HL-60 (cell line): ENCODE measurements around the gene IKZF3.

Experiments
- GABPA ChIP-seq: IDR thresholded peaks from 2 replicates; pipeline ENCODE4 v1.6.1; 2012; ENCODE audit warnings: low read depth
- POLR2AphosphoS5 ChIP-seq: IDR thresholded peaks from 2 replicates; pipeline ENCODE4 v1.6.1; 2012; ENCODE audit warnings: low read depth
- REST ChIP-seq: IDR thresholded peaks from 2 replicates; pipeline ENCODE4 v1.6.1; 2012; ENCODE audit warnings: low read depth; ENCODE audit not compliant: insufficient replicate concordance
- SPI1 ChIP-seq: IDR thresholded peaks from 2 replicates; pipeline ENCODE4 v1.6.1; 2012; ENCODE audit warnings: low read depth, mild to moderate bottlenecking, borderline replicate concordance
- TF ChIP-seq, protein P1 (sequence below): IDR thresholded peaks from one replicate; pipeline ENCODE4 v1.5.1; 2011; ENCODE audit warnings: low read length, control low read depth, inconsistent platforms; ENCODE audit not compliant: insufficient read depth

- TF ChIP-seq, protein P1, sequence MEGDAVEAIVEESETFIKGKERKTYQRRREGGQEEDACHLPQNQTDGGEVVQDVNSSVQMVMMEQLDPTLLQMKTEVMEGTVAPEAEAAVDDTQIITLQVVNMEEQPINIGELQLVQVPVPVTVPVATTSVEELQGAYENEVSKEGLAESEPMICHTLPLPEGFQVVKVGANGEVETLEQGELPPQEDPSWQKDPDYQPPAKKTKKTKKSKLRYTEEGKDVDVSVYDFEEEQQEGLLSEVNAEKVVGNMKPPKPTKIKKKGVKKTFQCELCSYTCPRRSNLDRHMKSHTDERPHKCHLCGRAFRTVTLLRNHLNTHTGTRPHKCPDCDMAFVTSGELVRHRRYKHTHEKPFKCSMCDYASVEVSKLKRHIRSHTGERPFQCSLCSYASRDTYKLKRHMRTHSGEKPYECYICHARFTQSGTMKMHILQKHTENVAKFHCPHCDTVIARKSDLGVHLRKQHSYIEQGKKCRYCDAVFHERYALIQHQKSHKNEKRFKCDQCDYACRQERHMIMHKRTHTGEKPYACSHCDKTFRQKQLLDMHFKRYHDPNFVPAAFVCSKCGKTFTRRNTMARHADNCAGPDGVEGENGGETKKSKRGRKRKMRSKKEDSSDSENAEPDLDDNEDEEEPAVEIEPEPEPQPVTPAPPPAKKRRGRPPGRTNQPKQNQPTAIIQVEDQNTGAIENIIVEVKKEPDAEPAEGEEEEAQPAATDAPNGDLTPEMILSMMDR, result no peak
- TF ChIP-seq POLR2AphosphoS5, result no peak
- no peak for TF ChIP-seq GABPA
- no peak for TF ChIP-seq REST
- no peak for TF ChIP-seq SPI1
Measured at GRCh38 chr17:39776252-39776651, 87.9 kb downstream of the IKZF3 start.
